Spleen (tissue), 11 donors: Measurements from ENCODE around the gene HECW1. TPM values are rescaled to one million over a fixed set of nuclear protein-coding genes. Genes with fewer than 3 reads are reported as not detected.

Experiments used
- DNase-seq: peaks from one replicate; pipeline ENCODE4 v3.0.0-alpha.2; 2020
- H3K27ac ChIP-seq, 8 donors: fragments of 200-600 bp; sonication (generic) in 7 of 8; 1 replicate in 4 of 8; 2 replicates in 4 of 8; pipeline versions ENCODE4 v1.5.0 to v1.8.0; 2016 to 2021; ENCODE audit warnings: inconsistent platforms in 4 of 8, mild to moderate bottlenecking in 4 of 8, moderate library complexity in 1 of 8
- H3K27me3 ChIP-seq, 7 donors: fragments of 200-600 bp; sonication (generic) in 6 of 7; replicated peaks in 1 of 7; 1 replicate in 4 of 7; 2 replicates in 3 of 7; pipeline versions ENCODE4 v1.5.0 to v1.8.0; 2016 to 2021; ENCODE audit warnings: inconsistent platforms in 3 of 7, mild to moderate bottlenecking in 1 of 7
- H3K36me3 ChIP-seq, 6 donors: fragments of 200-600 bp; sonication (generic) in 5 of 6; 1 replicate in 4 of 6; 2 replicates in 2 of 6; pipeline versions ENCODE4 v1.5.0 to v1.8.0; 2016 to 2021; ENCODE audit warnings: inconsistent platforms in 2 of 6
- H3K4me1 ChIP-seq, 6 donors: fragments of 200-600 bp; sonication (generic) in 5 of 6; 1 replicate in 3 of 6; 2 replicates in 3 of 6; pipeline versions ENCODE4 v1.5.0 to v1.8.0; 2016 to 2021; ENCODE audit warnings: inconsistent platforms in 3 of 6
- H3K4me3 ChIP-seq, 8 donors: fragments of 200-600 bp; sonication (generic) in 7 of 8; 1 replicate in 4 of 8; 2 replicates in 4 of 8; pipeline versions ENCODE4 v1.5.0 to v1.8.0; 2016 to 2021; ENCODE audit warnings: inconsistent platforms in 4 of 8, mild to moderate bottlenecking in 4 of 8, moderate library complexity in 2 of 8
- H3K9me3 ChIP-seq, 8 donors: fragments of 200-600 bp; sonication (generic) in 7 of 8; 1 replicate in 4 of 8; 2 replicates in 4 of 8; pipeline versions ENCODE4 v1.5.0 to v1.8.0; 2016 to 2021; ENCODE audit warnings: inconsistent platforms in 4 of 8
- POLR2A ChIP-seq, 3 donors: fragments of 450-650 bp; IDR thresholded peaks; one replicate each; pipeline ENCODE4 v1.5.1; 2017; ENCODE audit warnings: antibody characterized with exemption in 3 of 3, mild to moderate bottlenecking in 1 of 3
- POLR2AphosphoS5 ChIP-seq, 3 donors: sonication (generic); formaldehyde crosslinking; IDR thresholded peaks; one replicate each; pipeline ENCODE4 v1.5.1; 2017; ENCODE audit warnings: antibody characterized with exemption in 3 of 3
- WGBS, 5 donors: extraction: QIAGEN DNeasy Blood & Tissue Kit in 3 of 5; methylation state at CpG; one replicate each; pipeline versions ENCODE4 v1.1.5 to v1.1.7; 2013 to 2018; 5-methylcytosine and 5-hydroxymethylcytosine counted together
- intact Hi-C: fragments of 100-400 bp; cut with DNase I; formaldehyde crosslinking; loops from one replicate; pipeline ENCODE4 v1.15.0; 2023; ENCODE audit warnings: low total_unique reads
- polyA plus RNA-seq, 3 donors: library from polyadenylated mRNA; stranded (reverse); fragments of 200-250 nt; gene quantifications; one replicate each; pipeline ENCODE4 v1.2.1, GENCODE V29; 2013
- total RNA-seq, 7 donors: library from RNA; depleted of rRNA in 3 of 7; stranded (reverse); fragments of >200 nt in 3 of 7; fragmentation: NEBNext Ultra II Directional in 4 of 7; extraction: Animal tissue kit (Norgen Biotek cat#: 25700) in 4 of 7; gene quantifications; one replicate each; pipeline versions ENCODE4 v1.1.0 to v1.2.1, GENCODE V29; 2016 to 2021
- TF ChIP-seq, protein P1 (sequence below), 11 experiments: fragments of 200-600 bp in 7 of 11; fragments of 450-650 bp in 4 of 11; sonication (generic) in 4 of 11; IDR thresholded peaks in 8 of 11; conservative IDR thresholded peaks in 3 of 11; 1 replicate in 7 of 11; 2 replicates in 4 of 11; pipeline versions ENCODE4 v1.4.0 to v1.8.0; 2016 to 2021; ENCODE audit warnings: antibody characterized with exemption in 11 of 11, inconsistent platforms in 4 of 11, mild to moderate bottlenecking in 1 of 11
- donor health status: healthy with polysubstance abuse.
- donor health status: DM: no; HTN: no; CAD: no; lungs with moderate emphysema.
- donor health status: DM: no; HTN: no; CAD: no.
- donor health status: Bipolar disorder and iron deficiency.
- donor health status: healthy.
- donor health status: DM: no; HTN: no; CAD: no.
- donor health status: DM: yes; HTN: yes; CAD: no.

Gene HECW1
- total and polyA plus RNA-seq, 10 donors = 0.03 to 1.5 (median 0.40) TPM; not detected in 1

DNA sequence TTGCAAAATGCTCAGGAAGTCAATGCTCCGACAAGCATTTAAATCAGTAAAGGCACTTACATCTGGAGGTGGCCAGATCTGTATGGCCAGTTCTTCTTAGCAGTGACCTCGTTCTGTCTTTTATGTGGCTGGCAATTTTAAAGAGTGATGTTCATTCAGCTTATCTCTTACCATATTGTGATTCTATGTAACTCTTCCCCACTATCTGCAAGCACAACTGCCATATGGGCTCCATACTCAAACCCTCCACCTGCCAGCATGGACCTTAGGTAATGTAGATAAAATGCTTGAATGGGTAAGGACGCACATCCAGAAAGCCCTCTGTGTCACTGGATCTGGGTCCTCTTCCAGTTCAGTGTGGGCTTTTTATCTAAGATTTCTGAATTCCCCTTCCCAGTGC lies 428.0 kb downstream of the HECW1 start:
- Histone ChIP-seq H3K4me3 (no peak overlapping the region), H3K4me1 (no peaks in the 10 kb centered on the region), H3K27me3 (peaks cover 0 to 7% (median 0%) of the 10 kb centered on the region in 7 donors), H3K36me3 (no peaks in the 10 kb centered on the region), H3K9me3 (no peaks in the 10 kb centered on the region), H3K27ac (no peak overlapping the region)
- 84 to 94% (median 89%) methylated on average over 3 of the region's 3 CpGs for WGBS, 5 donors
- TF ChIP-seq POLR2AphosphoS5 (IDR thresholded peaks at IDR 0.05) (no peak), POLR2A (IDR thresholded peaks at IDR 0.05) (no peak)
- TF ChIP-seq, protein P1, sequence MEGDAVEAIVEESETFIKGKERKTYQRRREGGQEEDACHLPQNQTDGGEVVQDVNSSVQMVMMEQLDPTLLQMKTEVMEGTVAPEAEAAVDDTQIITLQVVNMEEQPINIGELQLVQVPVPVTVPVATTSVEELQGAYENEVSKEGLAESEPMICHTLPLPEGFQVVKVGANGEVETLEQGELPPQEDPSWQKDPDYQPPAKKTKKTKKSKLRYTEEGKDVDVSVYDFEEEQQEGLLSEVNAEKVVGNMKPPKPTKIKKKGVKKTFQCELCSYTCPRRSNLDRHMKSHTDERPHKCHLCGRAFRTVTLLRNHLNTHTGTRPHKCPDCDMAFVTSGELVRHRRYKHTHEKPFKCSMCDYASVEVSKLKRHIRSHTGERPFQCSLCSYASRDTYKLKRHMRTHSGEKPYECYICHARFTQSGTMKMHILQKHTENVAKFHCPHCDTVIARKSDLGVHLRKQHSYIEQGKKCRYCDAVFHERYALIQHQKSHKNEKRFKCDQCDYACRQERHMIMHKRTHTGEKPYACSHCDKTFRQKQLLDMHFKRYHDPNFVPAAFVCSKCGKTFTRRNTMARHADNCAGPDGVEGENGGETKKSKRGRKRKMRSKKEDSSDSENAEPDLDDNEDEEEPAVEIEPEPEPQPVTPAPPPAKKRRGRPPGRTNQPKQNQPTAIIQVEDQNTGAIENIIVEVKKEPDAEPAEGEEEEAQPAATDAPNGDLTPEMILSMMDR (IDR thresholded peaks at IDR 0.05 in 8 of 11, conservative IDR thresholded peaks at IDR 0.05 in 3 of 11) = no peak
- intact Hi-C loops = no loop called here
- DNase-seq = no peak

DNA sequence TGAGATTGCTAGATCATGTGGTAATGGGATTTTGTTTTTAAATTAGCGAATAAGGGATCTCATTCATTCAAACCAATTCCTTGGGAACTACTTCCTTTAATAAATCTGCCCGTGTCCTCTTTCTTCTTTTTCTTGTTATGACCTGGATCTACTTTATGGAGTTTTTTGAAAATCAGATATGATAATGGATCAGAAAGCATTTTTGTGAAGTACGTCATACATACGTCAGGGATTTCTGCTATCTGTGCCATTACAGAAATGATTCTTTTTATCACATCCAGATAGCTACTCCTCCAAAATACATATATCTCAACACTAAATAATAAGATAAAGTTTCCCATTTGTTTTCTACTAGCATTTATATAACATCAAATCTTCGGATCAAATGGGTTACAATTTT lies 430.3 kb downstream of the HECW1 start:
- TF ChIP-seq, protein P1 (IDR thresholded peaks at IDR 0.05 in 8 of 11, conservative IDR thresholded peaks at IDR 0.05 in 3 of 11) = no peak
- no peak for TF ChIP-seq POLR2AphosphoS5 (IDR thresholded peaks at IDR 0.05)
- TF ChIP-seq POLR2A (IDR thresholded peaks at IDR 0.05) = no peak
- intact Hi-C loops = no loop called here
- WGBS, 5 donors = 83 to 94% (median 92%) methylated on average over 5 of the region's 5 CpGs

DNA sequence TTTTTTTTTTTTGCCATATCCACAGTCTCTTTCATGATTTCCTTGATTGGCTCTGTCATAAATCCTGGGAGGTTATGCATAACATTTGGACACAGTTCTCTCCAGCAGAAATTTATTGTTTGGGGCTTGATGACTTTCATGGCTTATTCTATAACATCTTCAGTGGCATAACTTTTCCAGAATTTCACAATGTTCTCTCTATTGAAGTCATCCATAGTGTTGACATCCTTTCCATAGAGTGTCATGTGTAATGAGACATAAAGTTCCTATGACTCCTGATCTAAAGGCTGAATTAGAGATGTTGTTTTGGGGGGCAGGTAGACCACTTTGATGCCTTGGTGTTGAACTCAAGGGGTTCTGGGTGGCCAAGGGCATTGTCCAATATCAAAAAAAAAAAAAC lies 433.8 kb downstream of the HECW1 start:
- Histone ChIP-seq H3K4me1 (no peaks in the 10 kb centered on the region), H3K27ac (no peak overlapping the region), H3K4me3 (no peak overlapping the region), H3K9me3 (peaks cover 0 to 11% (median 7%) of the 10 kb centered on the region in 8 donors), H3K36me3 (no peaks in the 10 kb centered on the region), H3K27me3 (peaks cover 0 to 7% (median 0%) of the 10 kb centered on the region in 7 donors)
- TF ChIP-seq POLR2AphosphoS5 (IDR thresholded peaks at IDR 0.05) (no peak), POLR2A (IDR thresholded peaks at IDR 0.05) (no peak)
- TF ChIP-seq, protein P1 (IDR thresholded peaks at IDR 0.05 in 8 of 11, conservative IDR thresholded peaks at IDR 0.05 in 3 of 11) = no peak
- DNase-seq = no peak
- intact Hi-C loops = no loop called here

More for the DNA sequence above, 430.3 kb downstream of the HECW1 start:
- Histone ChIP-seq H3K4me3 (no peak overlapping the region), H3K36me3 (no peaks in the 10 kb centered on the region), H3K27ac (no peak overlapping the region), H3K27me3 (peaks cover 0 to 7% (median 0%) of the 10 kb centered on the region in 7 donors), H3K9me3 (peaks cover 0 to 11% (median 7%) of the 10 kb centered on the region in 8 donors), H3K4me1 (no peaks in the 10 kb centered on the region)
- DNase-seq = no peak

DNA sequence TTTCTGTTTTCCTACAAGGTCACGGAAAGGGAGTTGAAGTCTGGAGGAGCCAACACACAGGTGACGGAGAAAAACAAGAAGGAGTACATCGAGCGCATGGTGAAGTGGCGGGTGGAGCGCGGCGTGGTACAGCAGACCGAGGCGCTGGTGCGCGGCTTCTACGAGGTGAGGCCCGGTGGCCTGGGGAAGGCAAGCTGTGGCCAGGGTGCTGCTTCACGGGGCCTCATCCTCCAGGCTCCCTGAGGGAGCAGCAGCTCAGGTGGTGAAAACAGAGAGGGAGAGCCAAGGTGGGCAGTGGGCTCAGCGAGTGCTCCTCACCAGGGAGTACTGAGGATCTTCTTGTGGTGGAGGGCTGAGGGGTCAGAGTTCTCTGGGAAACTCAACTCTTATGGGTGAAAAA lies 438.0 kb downstream of the HECW1 start:
- no peak overlapping the region for H3K4me3 ChIP-seq
- H3K27ac ChIP-seq = no peak overlapping the region
- TF ChIP-seq, protein P1 (IDR thresholded peaks at IDR 0.05 in 8 of 11, conservative IDR thresholded peaks at IDR 0.05 in 3 of 11) = no peak
- TF ChIP-seq POLR2AphosphoS5 (IDR thresholded peaks at IDR 0.05) (no peak), POLR2A (IDR thresholded peaks at IDR 0.05) (no peak)
- H3K36me3 ChIP-seq = no peaks in the 10 kb centered on the region
- peaks cover 0 to 11% (median 7%) of the 10 kb centered on the region in 8 donors for H3K9me3 ChIP-seq
- no peak for DNase-seq
- H3K27me3 ChIP-seq = peaks cover 0 to 4% (median 0%) of the 10 kb centered on the region in 7 donors
- intact Hi-C loops = no loop called here
- H3K4me1 ChIP-seq = no peaks in the 10 kb centered on the region
- 93 to 97% (median 94%) methylated on average over 16 of the region's 16 CpGs for WGBS, 5 donors
